ENCODE data around the gene FAAH.

GRCh38 chr1:46456411-46456963 is 62.4 kb downstream of the FAAH start:
- no peak for TF ChIP-seq CTCF (IDR thresholded peaks at IDR 0.05)
- no peak for TF ChIP-seq POLR2AphosphoS5 (IDR thresholded peaks at IDR 0.05)
